GM06990 (cell line): ENCODE data around the gene GAS7.

ENCODE experiments used
- DNase-seq: peaks from one replicate; pipeline ENCODE4 v3.0.0-alpha.2; 2011; ENCODE audit not compliant: insufficient read length; ENCODE audit errors: extremely low read depth
- H3K27me3 ChIP-seq: replicated peaks from 2 replicates; pipeline ENCODE4 v1.6.0; 2011; ENCODE audit warnings: low read length; ENCODE audit not compliant: control insufficient read depth, insufficient read depth
- H3K36me3 ChIP-seq: 2 replicates; pipeline ENCODE4 v1.5.1; 2011; ENCODE audit warnings: low read length; ENCODE audit not compliant: control insufficient read depth, insufficient read depth
- H3K4me3 ChIP-seq: replicated peaks from 2 replicates; pipeline ENCODE4 v1.5.1; 2011; ENCODE audit warnings: low read depth, mild to moderate bottlenecking, control low read depth, low read length
- TF ChIP-seq, protein P1 (sequence below): IDR thresholded peaks from 2 replicates; pipeline ENCODE4 v1.5.1; 2011; ENCODE audit warnings: low read length, control low read depth, mild to moderate bottlenecking, inconsistent platforms; ENCODE audit not compliant: insufficient read depth, poor library complexity, severe bottlenecking

Gene GAS7

DNA sequence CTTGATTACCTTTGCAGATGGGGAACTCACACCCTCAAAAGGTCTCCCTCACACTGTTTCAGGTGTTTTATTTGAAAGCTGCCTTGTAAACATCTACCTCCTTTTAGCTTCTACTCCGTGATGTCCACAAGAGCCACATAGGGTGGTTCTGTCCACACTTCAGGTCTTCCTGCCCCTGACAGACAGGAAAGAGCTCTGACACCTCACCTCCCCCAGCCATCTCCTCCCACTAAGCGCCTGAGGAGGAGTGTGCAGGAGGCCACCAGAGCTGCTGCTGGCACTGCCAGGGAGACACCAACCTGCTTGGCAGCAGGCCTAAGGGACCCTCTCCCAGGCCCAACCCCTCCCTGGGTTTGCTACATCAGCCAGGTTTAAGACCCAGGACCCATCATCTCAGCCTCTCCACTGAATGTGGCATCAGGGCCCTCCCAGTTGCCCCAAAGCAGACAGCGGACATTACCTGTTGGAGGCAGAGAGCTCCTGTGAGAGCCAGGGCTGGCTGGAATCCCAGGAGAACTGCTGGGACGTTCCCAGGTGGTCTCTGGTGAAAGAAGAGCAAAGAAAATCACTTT is 217.0 kb downstream of the GAS7 start:
- TF ChIP-seq, protein P1, sequence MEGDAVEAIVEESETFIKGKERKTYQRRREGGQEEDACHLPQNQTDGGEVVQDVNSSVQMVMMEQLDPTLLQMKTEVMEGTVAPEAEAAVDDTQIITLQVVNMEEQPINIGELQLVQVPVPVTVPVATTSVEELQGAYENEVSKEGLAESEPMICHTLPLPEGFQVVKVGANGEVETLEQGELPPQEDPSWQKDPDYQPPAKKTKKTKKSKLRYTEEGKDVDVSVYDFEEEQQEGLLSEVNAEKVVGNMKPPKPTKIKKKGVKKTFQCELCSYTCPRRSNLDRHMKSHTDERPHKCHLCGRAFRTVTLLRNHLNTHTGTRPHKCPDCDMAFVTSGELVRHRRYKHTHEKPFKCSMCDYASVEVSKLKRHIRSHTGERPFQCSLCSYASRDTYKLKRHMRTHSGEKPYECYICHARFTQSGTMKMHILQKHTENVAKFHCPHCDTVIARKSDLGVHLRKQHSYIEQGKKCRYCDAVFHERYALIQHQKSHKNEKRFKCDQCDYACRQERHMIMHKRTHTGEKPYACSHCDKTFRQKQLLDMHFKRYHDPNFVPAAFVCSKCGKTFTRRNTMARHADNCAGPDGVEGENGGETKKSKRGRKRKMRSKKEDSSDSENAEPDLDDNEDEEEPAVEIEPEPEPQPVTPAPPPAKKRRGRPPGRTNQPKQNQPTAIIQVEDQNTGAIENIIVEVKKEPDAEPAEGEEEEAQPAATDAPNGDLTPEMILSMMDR: no peak
- no peaks in the 10 kb centered on the region for H3K27me3 ChIP-seq

DNA sequence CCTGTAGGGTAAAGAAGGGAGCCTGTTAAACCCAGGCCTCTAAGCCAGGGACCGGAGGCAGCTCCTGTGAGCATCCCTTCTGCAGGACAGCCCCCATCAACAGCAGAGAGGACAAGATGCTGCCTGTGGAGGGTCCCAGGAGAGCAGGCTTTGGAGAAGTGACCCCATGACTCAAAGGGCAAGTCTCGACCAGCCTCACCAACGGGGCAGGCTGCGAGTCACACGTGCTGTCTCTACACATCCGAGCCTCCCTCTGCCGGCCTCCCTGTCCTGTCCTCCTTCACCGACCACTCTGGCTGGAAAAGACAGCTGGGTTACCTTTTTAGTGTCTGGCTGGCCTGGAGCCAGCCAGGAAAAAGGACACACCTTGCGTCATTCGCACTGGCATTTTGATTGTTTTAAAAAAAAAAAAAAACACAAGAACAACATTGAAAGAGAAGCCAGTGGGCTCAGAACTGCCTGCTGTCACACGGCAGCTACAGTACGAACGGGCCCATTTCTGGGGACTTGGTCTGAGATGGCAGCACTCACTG is 218.9 kb downstream of the GAS7 start:
- Histone ChIP-seq H3K4me3 (no peak overlapping the region), H3K36me3 (peaks cover 5% of the 10 kb centered on the region; the same call in 1 of the 2 replicates), H3K27me3 (no peaks in the 10 kb centered on the region)
- DNase-seq: no peak
- TF ChIP-seq, protein P1: no peak

More for the DNA sequence above, 217.0 kb downstream of the GAS7 start:
- no peak overlapping the region for H3K4me3 ChIP-seq
- no peak for DNase-seq
- peaks cover 5% of the 10 kb centered on the region; the same call in 1 of the 2 replicates for H3K36me3 ChIP-seq

DNA sequence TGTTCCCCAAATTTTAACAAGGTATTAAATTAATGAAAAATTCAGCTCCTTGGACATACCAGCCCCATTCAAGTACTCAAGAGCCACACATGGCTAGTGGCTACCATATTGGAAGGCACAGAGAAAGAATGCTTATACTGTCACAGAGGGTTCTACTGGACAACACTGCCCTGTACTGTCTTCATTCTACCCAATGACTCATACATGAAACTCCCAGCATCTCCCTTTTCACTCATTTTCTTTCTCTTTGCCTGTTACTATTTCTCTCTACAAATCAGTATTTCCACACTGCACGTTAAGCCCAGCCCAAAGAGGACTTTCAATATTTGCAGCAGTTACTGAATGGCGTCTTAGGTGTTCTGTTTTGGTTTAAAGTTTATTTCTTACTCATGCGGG is 221.2 kb downstream of the GAS7 start:
- peaks cover 5% of the 10 kb centered on the region; the same call in 1 of the 2 replicates for H3K36me3 ChIP-seq
- no peak for DNase-seq
- no peaks in the 10 kb centered on the region for H3K27me3 ChIP-seq
- TF ChIP-seq, protein P1: no peak
- H3K4me3 ChIP-seq: no peak overlapping the region

DNA sequence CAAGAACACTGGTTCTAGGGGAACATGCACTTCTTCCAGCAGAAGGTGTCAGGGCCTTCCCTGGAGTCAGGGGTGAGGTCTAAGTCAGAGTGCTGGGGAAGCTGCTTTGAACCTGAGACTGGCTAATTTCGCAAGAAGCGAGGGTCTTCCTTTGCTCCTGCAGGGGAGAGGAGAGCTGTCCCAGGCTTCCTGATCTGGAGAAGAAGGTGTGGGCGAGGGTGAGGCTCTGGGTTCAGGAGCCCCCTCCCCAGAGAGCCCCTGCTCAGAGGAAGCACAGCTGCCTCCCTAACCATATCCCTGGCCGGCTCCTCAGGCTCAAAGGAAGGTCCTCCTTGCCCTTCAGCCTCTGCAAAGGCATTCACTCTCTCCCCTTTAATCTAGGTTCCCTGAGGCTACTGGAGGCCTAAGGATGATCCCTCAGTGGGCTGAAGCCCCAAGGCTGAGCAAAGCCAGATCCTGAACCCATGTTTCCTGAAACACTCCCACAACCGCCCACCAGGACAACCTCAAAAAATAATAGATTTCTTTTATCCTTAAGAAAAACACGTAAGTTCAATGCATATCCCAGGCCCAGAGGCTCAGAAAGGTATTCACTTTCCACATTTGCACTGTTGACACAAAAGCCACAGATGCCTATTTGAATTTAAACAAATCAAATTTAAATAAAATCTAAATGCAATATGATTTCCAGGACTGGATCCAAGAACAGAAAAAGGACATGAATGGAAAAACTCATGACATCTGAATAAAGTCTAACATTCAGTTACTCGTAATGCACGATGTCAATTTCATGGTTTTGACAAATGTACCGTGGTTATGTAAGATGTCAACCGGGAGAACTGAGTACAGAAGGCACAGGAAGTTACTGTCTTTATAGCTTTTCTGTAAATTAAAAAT is 221.9 kb downstream of the GAS7 start:
- Histone ChIP-seq H3K4me3 (no peak overlapping the region), H3K36me3 (peaks cover 6% of the 10 kb centered on the region), H3K27me3 (no peaks in the 10 kb centered on the region)
- TF ChIP-seq, protein P1: no peak
- DNase-seq: no peak

DNA sequence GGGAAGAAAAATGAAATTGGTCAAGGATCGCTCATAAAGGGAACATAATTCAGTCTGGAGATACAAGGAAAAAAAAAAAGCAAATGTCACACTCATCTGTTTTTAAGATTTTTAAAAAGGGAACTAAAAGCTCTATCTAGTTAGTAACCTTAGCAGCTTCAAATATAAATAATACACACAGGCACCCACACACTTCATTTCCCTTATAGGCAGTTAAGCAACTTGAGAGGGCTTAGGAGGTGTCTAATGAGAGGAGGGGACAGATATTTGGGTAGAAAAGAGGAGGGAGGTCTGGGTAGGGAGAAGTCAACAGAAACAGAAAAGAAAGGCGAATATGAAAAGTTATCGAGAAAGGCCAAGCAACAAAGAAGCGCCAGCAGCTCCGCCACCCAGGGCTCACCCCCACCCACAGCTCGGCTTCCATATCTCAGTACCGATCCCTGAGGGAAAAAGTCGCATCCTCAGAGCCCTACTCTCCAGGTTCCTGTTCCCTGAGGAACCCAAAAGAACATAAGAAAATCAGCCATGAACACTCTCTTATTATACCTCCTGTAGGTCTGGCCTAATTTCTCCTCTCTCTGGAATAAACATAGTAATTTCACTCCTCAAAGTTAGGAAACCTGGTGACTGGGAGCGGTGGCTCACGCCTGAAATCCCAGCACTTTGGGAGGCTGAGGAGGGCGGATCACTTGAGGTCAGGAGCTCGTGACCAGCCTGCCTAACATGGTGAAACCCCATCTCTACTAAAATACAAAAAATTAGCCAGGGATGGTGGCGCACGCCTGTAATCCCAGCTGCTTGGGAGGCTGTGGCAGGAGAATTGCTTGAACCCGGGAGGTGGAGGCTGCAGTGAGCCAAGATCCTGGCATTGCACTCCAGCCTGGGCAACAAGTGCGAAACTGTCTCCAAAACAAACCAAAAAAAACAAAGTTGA is 223.7 kb downstream of the GAS7 start:
- Histone ChIP-seq H3K36me3 (peaks cover 4% of the 10 kb centered on the region; the same call in 1 of the 2 replicates), H3K27me3 (no peaks in the 10 kb centered on the region), H3K4me3 (no peak overlapping the region)
- TF ChIP-seq, protein P1: no peak
- DNase-seq: no peak
